DOHH2 (cell line): ENCODE results near the gene MYDGF.
"Not testable (repeated sequence)": the region's sequence is repeated elsewhere in the genome, so short reads cannot be mapped to it uniquely, and the experiment has no call there.

ENCODE experiments used
- H3F3A ChIP-seq: fragments of 200-600 bp; sonication (generic), shearing (Covaris generic); 2 replicates; pipeline ENCODE4 v1.6.0; 2016; ENCODE audit warnings: antibody characterized with exemption, mild to moderate bottlenecking; ENCODE audit not compliant: control insufficient read depth, insufficient read depth
- H3K27ac ChIP-seq: fragments of 200-600 bp; sonication (generic); 2 replicates; pipeline ENCODE4 v1.5.1; 2014; ENCODE audit warnings: low read depth, mild to moderate bottlenecking, low read length, moderate library complexity
- H3K27me3 ChIP-seq: fragments of 200-600 bp; sonication (generic); 2 replicates; pipeline ENCODE4 v1.6.1; 2014; ENCODE audit warnings: mild to moderate bottlenecking, low read length, mixed read lengths; ENCODE audit not compliant: control insufficient read depth
- H3K36me3 ChIP-seq: fragments of 200-600 bp; sonication (generic); 2 replicates; pipeline ENCODE4 v1.6.1; 2014; ENCODE audit warnings: mild to moderate bottlenecking, low read length, moderate library complexity, mixed read lengths; ENCODE audit not compliant: control insufficient read depth
- H3K4me1 ChIP-seq: fragments of 200-600 bp; sonication (generic); 2 replicates; pipeline ENCODE4 v1.6.1; 2014; ENCODE audit warnings: mild to moderate bottlenecking, low read length, mixed read lengths; ENCODE audit not compliant: control insufficient read depth
- H3K4me2 ChIP-seq: fragments of 200-600 bp; sonication (generic); 2 replicates; pipeline ENCODE4 v1.6.0; 2014; ENCODE audit warnings: mild to moderate bottlenecking, low read length, moderate library complexity
- H3K4me3 ChIP-seq: fragments of 200-600 bp; sonication (generic); 2 replicates; pipeline ENCODE4 v1.5.1; 2014; ENCODE audit warnings: mild to moderate bottlenecking, low read length, mixed read lengths
- H3K79me2 ChIP-seq: fragments of 200-600 bp; sonication (generic); 2 replicates; pipeline ENCODE4 v1.6.1; 2014; ENCODE audit warnings: mild to moderate bottlenecking, low read length, mixed read lengths; ENCODE audit not compliant: control insufficient read depth
- H3K9me2 ChIP-seq: fragments of 200-600 bp; sonication (generic); replicated peaks from 2 replicates; pipeline ENCODE4 v1.6.1; 2014; ENCODE audit warnings: mild to moderate bottlenecking, low read length, mixed read lengths; ENCODE audit not compliant: control insufficient read depth
- H3K9me3 ChIP-seq: fragments of 200-600 bp; sonication (generic); 2 replicates; pipeline ENCODE4 v1.6.1; 2014; ENCODE audit warnings: antibody characterized with exemption, low read length, mixed read lengths; ENCODE audit not compliant: control insufficient read depth, insufficient read depth
- H4K20me1 ChIP-seq: fragments of 200-600 bp; sonication (generic); 2 replicates; pipeline ENCODE4 v1.6.0; 2014; ENCODE audit warnings: low read depth, mild to moderate bottlenecking, antibody characterized with exemption, low read length, moderate library complexity; ENCODE audit not compliant: control insufficient read depth, insufficient read depth
- EZH2phosphoT487 ChIP-seq: fragments of 200-600 bp; sonication (generic); IDR thresholded peaks from 2 replicates; pipeline ENCODE4 v1.6.1; 2017; ENCODE audit warnings: borderline replicate concordance, mild to moderate bottlenecking, antibody characterized with exemption, low read length, moderate library complexity, mixed read lengths
- TF ChIP-seq, protein P1 (sequence below): fragments of 200-600 bp; sonication (generic); IDR thresholded peaks from one replicate; pipeline ENCODE4 v1.5.1; 2014; ENCODE audit warnings: antibody characterized with exemption, mild to moderate bottlenecking, low read depth, low read length; ENCODE audit not compliant: poor library complexity, severe bottlenecking

The MYDGF gene

DNA sequence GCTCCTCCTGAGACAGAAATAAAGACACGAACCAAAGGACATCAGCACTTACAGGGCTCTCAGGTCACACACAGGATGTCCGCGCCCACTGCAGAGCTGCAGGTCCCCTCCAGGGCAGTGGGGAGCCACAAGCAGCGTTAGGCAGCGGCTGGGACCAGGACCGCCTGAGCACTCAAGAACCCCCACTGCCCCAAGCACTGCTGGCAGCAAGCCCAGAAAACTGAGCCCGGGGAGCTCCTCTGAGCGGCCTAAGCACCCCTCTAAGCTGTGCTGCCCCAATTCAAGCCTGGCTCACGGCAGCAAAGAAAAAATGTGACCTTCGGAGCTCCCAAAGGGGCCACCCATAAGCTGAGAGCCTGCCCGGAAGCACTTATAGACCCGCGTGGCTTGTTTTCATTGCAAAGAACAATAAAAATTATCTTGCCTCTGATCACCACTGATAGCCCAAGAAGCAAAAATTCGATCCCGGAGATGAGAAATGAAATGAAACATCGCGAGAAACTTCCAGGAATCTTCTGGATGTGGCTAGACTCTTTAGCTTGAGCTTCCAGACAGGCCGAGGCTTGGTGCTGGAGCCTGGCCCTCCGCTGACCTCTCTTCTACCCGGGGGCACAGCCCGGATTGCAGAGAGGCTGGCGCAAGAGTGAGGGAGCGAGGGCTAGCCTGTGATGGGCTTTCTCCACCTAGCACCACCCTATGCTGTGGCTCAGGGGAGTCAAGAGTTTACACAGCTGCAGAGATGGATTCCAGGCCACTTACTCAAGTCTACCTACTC is 47.2 kb upstream of the MYDGF start:
- H3K9me3 ChIP-seq = no peaks in the 10 kb centered on the region
- peaks cover 7% of the 10 kb centered on the region for H4K20me1 ChIP-seq
- peaks cover 12% of the 10 kb centered on the region for H3K4me1 ChIP-seq
- no peaks in the 10 kb centered on the region for H3K27me3 ChIP-seq
- H3K4me3 ChIP-seq = no peak overlapping the region
- H3F3A ChIP-seq = no peaks in the 10 kb centered on the region
- H3K36me3 ChIP-seq = peaks cover 85% of the 10 kb centered on the region
- H3K27ac ChIP-seq = no peak overlapping the region
- H3K79me2 ChIP-seq = peaks cover 25% of the 10 kb centered on the region
- no peak overlapping the region for H3K4me2 ChIP-seq
- TF ChIP-seq EZH2phosphoT487 = no peak
- TF ChIP-seq, protein P1, sequence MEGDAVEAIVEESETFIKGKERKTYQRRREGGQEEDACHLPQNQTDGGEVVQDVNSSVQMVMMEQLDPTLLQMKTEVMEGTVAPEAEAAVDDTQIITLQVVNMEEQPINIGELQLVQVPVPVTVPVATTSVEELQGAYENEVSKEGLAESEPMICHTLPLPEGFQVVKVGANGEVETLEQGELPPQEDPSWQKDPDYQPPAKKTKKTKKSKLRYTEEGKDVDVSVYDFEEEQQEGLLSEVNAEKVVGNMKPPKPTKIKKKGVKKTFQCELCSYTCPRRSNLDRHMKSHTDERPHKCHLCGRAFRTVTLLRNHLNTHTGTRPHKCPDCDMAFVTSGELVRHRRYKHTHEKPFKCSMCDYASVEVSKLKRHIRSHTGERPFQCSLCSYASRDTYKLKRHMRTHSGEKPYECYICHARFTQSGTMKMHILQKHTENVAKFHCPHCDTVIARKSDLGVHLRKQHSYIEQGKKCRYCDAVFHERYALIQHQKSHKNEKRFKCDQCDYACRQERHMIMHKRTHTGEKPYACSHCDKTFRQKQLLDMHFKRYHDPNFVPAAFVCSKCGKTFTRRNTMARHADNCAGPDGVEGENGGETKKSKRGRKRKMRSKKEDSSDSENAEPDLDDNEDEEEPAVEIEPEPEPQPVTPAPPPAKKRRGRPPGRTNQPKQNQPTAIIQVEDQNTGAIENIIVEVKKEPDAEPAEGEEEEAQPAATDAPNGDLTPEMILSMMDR = no peak
- H3K9me2 ChIP-seq = no peaks in the 10 kb centered on the region

DNA sequence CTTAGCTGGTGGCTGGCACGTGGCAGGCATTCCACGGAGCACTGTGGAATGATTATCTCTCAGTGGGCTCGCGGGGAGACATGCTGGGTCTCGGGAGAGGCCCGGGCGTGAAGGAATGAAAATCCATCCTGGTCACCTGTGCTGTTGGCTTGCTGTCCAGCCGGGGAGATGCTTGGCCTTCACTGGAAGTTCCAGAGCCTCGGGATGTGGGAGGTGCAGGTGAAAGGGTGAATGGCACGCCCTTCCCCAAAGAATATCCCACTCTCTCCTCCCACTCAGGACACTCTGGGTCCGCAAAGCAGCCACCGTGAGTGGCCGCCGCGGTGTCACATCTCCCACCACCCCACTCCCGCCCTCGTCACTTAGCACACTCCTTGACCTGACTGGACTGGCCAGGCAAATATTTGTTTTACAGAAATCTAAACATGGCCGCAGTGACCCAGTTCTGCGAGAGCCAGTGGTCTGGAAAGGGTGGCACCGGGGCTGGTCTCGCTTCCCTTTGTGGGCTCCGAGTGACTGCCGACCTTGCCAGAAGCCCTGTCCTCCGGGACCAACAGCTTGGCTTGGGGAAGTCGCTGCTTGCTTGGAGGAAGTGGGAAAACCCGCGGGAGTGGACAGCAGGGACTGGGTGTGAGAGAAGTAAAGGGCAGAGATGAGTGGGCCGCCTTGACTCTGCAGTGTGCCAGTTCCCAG is 45.5 kb upstream of the MYDGF start:
- no peaks in the 10 kb centered on the region for H3K9me2 ChIP-seq
- H3K4me1 ChIP-seq = no peaks in the 10 kb centered on the region
- peaks cover 82% of the 10 kb centered on the region for H3K36me3 ChIP-seq
- peaks cover 8% of the 10 kb centered on the region for H3K79me2 ChIP-seq
- no peaks in the 10 kb centered on the region for H3K27me3 ChIP-seq
- no peaks in the 10 kb centered on the region for H4K20me1 ChIP-seq
- no peak overlapping the region for H3K4me3 ChIP-seq
- H3K9me3 ChIP-seq = no peaks in the 10 kb centered on the region
- no peak overlapping the region for H3K4me2 ChIP-seq
- no peak overlapping the region for H3K27ac ChIP-seq
- TF ChIP-seq, protein P1 = no peak
- no peak for TF ChIP-seq EZH2phosphoT487
- no peaks in the 10 kb centered on the region for H3F3A ChIP-seq

DNA sequence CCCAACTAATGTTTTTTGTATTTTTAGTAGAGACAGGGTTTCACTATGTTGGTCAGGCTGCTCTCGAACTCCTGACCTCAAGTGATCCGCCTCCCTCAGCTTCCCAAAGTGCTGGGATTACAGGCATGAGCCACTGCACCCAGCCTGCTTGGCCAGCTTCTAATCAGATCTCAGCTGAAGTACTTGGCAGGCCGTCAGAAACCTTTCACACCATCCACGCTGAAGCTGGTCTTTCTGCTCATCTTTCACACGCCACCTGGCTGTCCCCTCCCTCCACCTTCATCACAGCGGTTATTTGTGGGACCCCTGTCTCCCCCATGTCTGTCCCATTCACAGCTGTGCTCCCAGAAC is 45.0 kb upstream of the MYDGF start:
- peaks cover 83% of the 10 kb centered on the region for H3K36me3 ChIP-seq
- not testable (repeated sequence) for H3K79me2 ChIP-seq, H3K4me2 ChIP-seq

DNA sequence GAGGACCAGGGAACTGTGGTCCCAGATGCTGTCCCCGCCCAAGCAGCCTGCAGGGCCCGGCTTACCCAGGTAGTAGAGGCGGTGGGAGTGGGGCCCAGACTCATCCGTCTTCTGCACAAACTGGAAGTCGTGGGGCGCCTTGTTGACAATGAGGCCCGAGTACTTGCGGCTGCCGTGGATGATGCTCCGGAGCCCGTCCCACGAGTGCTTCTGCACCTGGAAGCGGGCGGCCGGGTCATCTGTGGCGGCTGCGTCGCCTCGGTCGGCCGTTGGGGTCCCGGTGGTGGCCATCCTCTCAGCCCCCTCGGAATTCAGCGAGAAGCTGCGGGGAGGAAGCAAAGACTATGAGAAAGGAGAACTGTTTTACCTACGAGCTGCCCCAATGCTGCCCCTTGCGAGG is 43.9 kb upstream of the MYDGF start:
- Histone ChIP-seq H3K79me2 (no peaks in the 10 kb centered on the region; the same call in 1 of the 2 replicates), H3K9me2 (no peaks in the 10 kb centered on the region), H3K4me1 (no peaks in the 10 kb centered on the region), H3K4me3 (no peak overlapping the region), H3K4me2 (no peak overlapping the region), H3K27me3 (no peaks in the 10 kb centered on the region), H3K27ac (no peak overlapping the region), H3K36me3 (peaks cover 82% of the 10 kb centered on the region), H4K20me1 (no peaks in the 10 kb centered on the region), H3K9me3 (no peaks in the 10 kb centered on the region), H3F3A (no peaks in the 10 kb centered on the region)
- TF ChIP-seq, protein P1 = no peak
- no peak for TF ChIP-seq EZH2phosphoT487

More for the DNA sequence above, 45.0 kb upstream of the MYDGF start:
- not testable (repeated sequence) for H4K20me1 ChIP-seq, H3K9me2 ChIP-seq, H3F3A ChIP-seq, H3K27ac ChIP-seq, H3K4me3 ChIP-seq, H3K4me1 ChIP-seq, H3K27me3 ChIP-seq, H3K9me3 ChIP-seq
